Stimulated activated naive CD8-positive, alpha-beta T cell treated with anti-CD3 and anti-CD28 coated beads, Interleukin-15, Interleukin-2, amounts not matched to agents 100 ng/mL and 50 ng/mL, for 24 hours (primary cell): ENCODE measurements around the gene FAM3B.

Source experiments
- H3K27ac Mint-ChIP-seq: one replicate; pipeline ENCODE4 v1.8.0; 2021; ENCODE audit warnings: mild to moderate bottlenecking, mixed read lengths
- H3K27me3 Mint-ChIP-seq: one replicate; pipeline ENCODE4 v1.8.0; 2021; ENCODE audit warnings: mixed read lengths
- H3K36me3 Mint-ChIP-seq: one replicate; pipeline ENCODE4 v1.8.0; 2021; ENCODE audit warnings: low read depth, mixed read lengths
- H3K4me1 Mint-ChIP-seq: one replicate; pipeline ENCODE4 v1.8.0; 2021; ENCODE audit warnings: low read depth, mixed read lengths
- H3K4me3 Mint-ChIP-seq: one replicate; pipeline ENCODE4 v1.8.0; 2021; ENCODE audit warnings: mild to moderate bottlenecking, mixed read lengths
- H3K9me3 Mint-ChIP-seq: one replicate; pipeline ENCODE4 v1.8.0; 2021; ENCODE audit warnings: mixed read lengths

Gene FAM3B, protein sequence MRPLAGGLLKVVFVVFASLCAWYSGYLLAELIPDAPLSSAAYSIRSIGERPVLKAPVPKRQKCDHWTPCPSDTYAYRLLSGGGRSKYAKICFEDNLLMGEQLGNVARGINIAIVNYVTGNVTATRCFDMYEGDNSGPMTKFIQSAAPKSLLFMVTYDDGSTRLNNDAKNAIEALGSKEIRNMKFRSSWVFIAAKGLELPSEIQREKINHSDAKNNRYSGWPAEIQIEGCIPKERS

DNA sequence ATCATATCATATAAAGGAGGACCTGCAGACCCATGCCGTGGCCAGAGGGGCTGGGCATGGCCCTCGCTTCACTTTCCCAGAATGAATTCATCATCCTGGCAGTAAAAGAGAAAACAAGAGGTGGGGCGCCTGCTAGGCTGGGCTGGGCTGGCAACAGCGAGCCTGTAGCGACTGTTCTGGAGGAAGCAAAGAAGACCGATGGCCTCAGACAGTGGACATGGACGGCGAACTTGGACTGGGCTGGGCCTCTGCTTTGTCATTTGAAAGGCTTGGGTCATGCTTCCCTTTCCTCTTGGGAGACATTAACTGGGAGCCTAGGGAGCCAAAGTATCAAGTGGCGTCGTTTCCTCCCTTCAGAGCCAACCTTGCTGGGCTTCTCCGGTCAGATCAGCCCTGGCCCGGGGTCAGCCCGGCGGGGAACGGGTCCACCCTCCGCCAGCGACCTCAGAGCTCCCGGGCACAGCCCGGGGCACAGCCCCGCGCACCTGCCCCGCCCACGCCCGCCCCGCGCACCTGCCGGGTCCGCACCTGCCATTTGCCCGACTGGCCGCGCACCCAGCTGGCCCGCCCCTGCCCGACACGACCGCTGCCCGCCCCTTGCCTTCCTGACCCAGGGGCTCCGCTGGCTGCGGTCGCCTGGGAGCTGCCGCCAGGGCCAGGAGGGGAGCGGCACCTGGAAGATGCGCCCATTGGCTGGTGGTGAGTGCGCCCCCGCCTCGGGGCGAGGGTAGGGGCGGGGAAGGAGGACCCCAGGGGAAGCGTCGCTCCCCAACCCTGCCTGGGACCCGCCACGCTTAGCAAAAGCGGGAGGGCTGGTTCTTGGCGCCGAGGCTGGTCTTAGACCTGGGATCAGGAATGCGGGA lies at the start of gene FAM3B:
Gene FAM3B (plus strand): TSS at position 602 of the 863 bp plus-strand sequence. CDS start 79 bp downstream, at position 681.
- H3K4me1 Mint-ChIP-seq, result peaks cover 5% of the 10 kb centered on the region
- H3K27ac Mint-ChIP-seq, result no peak within 1 kb of the TSS
- peaks cover 36% of the 10 kb centered on the region for H3K27me3 Mint-ChIP-seq
- H3K9me3 Mint-ChIP-seq, result no peaks in the 10 kb centered on the region
- no peaks in the 10 kb centered on the region for H3K36me3 Mint-ChIP-seq
- H3K4me3 Mint-ChIP-seq, result no peak within 1 kb of the TSS

DNA sequence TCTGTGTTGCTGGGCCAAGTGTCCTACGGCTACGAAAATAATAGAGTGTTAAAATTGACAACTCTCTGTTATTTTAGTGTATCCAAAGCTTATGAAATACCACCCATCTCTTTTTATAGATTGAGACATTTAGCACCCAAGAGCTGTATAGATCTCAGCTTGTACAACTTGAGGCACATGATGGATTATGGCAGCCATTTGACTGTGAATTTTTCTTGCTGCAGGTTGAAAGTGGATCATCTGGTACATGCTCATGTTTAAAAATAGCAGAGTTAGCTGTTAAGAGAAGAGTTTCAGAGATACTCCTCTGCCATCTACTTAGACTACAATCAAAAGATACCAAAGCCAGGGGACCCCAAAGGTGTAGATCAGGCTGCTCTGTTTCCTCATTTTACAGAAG lies 49.3 kb upstream of the FAM3B start:
- H3K27me3 Mint-ChIP-seq, result peaks cover 23% of the 10 kb centered on the region
- no peak overlapping the region for H3K4me3 Mint-ChIP-seq
- no peak overlapping the region for H3K27ac Mint-ChIP-seq
- H3K36me3 Mint-ChIP-seq, result peaks cover 9% of the 10 kb centered on the region
- H3K9me3 Mint-ChIP-seq, result peaks cover 3% of the 10 kb centered on the region
- H3K4me1 Mint-ChIP-seq, result no peaks in the 10 kb centered on the region

DNA sequence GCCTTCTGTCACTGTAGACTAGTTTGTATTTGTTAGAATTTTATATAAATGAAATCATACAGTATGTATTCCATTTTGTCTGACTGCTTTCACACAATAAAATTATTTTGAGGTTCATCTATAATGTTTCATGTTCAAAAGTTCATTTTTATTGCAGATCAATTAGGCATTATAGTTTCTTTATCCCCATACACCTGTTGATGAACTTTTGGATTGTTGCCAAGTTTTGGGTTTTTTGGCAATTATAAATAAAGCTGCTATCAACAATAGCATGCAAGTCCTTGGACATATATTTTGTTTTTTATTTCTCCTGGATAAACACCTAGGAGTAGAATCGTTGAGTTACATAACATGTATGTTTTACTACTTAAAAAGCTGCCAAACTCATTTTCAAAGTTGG lies 47.1 kb upstream of the FAM3B start:
- peaks cover 13% of the 10 kb centered on the region for H3K9me3 Mint-ChIP-seq
- no peak overlapping the region for H3K27ac Mint-ChIP-seq
- H3K4me3 Mint-ChIP-seq, result no peak overlapping the region
- no peaks in the 10 kb centered on the region for H3K4me1 Mint-ChIP-seq
- peaks cover 17% of the 10 kb centered on the region for H3K27me3 Mint-ChIP-seq
- H3K36me3 Mint-ChIP-seq, result peaks cover under 1% of the 10 kb centered on the region

DNA sequence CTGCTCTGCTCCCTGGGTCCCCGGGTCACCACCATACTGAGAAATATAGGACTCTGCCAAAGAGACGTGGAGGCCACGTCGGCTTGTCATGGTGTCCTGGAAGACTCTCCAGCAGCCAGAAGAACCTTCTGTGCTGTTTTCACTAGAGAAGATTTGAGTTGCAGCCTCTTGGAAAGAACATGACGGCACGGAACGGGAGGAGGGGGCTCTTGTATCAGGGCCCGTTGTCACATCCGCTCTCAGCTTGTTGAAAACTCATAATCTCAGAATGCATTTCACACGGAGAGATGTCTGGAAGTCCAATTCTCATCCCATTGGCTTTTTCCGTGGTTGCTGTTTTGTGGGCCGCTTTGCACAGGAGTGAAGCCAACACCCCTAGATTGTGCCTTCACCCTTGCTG lies 39.4 kb upstream of the FAM3B start:
- no peak overlapping the region for H3K4me3 Mint-ChIP-seq
- no peaks in the 10 kb centered on the region for H3K36me3 Mint-ChIP-seq
- no peak overlapping the region for H3K27ac Mint-ChIP-seq
- H3K27me3 Mint-ChIP-seq, result peaks cover 8% of the 10 kb centered on the region
- H3K9me3 Mint-ChIP-seq, result peaks cover 12% of the 10 kb centered on the region
- H3K4me1 Mint-ChIP-seq, result no peaks in the 10 kb centered on the region

DNA sequence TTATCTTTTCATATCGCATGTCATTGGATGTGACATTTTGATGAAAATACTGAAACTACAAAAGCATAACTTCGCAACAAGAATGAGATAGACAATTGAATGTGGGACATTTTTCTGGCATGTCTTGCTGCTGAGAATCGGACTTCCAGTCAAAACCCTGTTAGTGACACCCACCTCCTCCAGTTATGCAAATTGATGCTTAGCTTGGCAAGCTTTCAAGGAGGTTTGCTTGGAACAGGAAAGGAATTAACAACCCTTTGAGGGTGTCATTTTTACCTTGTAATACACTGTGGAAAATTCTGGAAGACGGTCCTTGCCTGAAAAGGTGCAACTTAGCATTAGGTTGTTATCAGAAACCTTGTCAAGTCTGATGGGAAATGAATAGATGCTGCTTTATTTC lies 38.8 kb upstream of the FAM3B start:
- no peak overlapping the region for H3K27ac Mint-ChIP-seq
- H3K9me3 Mint-ChIP-seq, result peaks cover 5% of the 10 kb centered on the region
- no peaks in the 10 kb centered on the region for H3K4me1 Mint-ChIP-seq
- no peak overlapping the region for H3K4me3 Mint-ChIP-seq
- H3K27me3 Mint-ChIP-seq, result peaks cover 11% of the 10 kb centered on the region
- no peaks in the 10 kb centered on the region for H3K36me3 Mint-ChIP-seq

DNA sequence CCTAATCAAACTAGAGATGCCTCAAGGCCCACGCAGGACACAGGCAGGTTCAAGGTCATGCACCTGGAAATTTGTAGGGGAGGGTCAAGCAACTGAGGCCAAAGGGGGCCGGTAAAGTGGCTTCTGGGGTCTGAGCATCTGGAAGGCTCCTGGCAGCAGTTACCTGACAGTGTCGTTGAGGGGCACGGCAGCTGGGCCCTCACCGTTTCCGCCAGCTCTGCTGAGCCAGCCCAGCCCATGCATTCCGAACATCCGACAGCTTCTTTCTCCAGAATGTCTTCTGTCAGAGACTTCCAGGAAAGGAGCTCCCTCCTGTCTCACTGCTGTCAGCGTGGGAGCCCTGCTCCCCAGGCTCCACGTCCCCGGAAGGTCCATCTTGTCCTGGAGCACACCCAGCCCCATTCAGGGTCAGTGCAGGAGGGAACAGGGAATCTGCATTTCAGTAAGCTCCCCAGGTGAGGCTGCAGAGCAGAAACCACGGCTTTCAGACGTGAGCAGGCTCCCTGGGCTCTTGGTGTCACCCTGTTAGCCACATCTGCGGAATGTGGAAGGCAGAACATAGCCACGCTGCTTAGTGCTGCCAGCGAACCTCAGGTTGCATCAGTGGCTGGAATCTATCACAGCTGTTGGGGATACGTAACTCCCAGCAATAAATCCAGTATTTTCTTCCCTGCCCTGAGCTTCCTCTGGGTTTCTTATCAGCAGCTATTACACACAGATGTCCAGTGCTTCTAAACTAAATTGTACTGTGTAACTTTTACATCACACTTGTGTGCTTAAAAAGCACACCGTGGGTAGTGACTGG lies 36.3 kb upstream of the FAM3B start:
- Mint-ChIP-seq H3K27ac (no peak overlapping the region), H3K9me3 (no peaks in the 10 kb centered on the region), H3K27me3 (peaks cover 13% of the 10 kb centered on the region), H3K4me1 (no peaks in the 10 kb centered on the region), H3K4me3 (no peak overlapping the region), H3K36me3 (no peaks in the 10 kb centered on the region)

DNA sequence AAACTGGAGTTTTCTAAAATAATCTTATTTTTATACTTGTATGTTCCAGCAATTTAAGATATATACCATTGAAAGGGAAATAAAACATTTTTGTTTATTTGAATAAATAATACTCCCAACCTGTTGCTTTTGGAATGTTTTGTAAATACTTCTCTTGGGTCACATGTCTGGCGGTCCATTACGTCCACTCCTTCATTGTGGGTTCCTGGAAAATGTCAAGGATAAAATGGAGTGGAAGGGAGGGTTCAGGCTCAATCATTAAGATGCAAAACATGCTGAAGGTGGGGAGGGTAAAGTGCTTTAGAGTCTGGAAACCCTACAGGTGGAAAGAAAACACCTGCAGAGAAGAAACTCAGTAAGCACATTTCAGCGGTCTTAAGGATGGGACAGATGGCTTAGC lies 34.2 kb upstream of the FAM3B start:
- Mint-ChIP-seq H3K36me3 (no peaks in the 10 kb centered on the region), H3K9me3 (no peaks in the 10 kb centered on the region), H3K4me3 (no peak overlapping the region), H3K27ac (no peak overlapping the region), H3K27me3 (peaks cover 13% of the 10 kb centered on the region), H3K4me1 (no peaks in the 10 kb centered on the region)

DNA sequence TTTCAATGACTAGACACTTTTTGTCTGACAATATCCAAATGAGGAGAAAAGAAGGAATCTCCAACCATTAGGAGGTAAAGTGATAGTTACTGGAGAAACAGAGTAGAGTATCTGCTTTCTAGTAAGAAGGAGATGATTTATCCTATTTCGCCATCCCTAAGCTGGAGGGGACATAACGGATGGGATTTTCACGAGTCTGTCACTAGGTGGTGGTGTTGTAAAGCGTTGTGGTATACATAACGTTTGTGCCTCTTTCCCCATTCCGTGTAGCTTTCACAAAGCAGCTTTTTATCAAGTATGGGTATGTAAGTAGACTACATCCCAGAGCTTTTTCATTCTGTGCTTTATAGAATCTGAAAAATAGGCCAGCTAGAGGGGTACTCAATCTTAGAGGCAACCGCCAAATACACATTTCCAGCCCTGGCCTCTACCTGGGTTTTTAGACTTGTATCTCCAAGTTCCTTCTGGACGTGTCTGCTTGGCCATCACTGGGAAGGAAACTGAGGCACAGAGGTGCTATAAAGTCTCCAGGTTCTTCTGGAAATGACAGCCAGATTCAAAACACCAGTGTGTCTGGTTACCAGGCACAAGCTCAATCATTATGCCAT lies 33.3 kb upstream of the FAM3B start:
- Mint-ChIP-seq H3K36me3 (no peaks in the 10 kb centered on the region), H3K27ac (no peak overlapping the region)

DNA sequence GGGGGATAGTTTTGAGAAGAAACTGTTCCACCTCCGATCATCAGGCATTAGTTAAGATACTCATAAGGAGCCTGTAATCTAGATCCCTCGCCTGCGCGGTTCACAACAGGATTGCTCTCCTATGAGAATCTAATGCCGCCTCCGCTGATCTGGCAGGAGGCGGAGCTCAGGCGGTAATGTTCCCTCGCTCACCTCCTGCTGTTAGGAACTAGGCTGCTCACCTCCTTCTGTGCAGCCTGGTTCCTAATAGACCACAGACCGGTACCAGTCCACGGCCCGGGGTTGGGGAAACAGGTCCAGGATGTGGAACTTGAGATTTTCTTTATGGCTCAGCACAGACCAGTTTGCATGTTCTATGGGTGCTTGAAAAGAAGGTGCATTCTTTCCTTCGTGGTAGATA lies 27.2 kb upstream of the FAM3B start:
- Mint-ChIP-seq H3K27me3 (peaks cover 14% of the 10 kb centered on the region), H3K4me1 (peaks cover 4% of the 10 kb centered on the region), H3K36me3 (no peaks in the 10 kb centered on the region), H3K4me3 (no peak overlapping the region), H3K9me3 (no peaks in the 10 kb centered on the region), H3K27ac (no peak overlapping the region)

More for the DNA sequence above, 33.3 kb upstream of the FAM3B start:
- H3K9me3 Mint-ChIP-seq, result no peaks in the 10 kb centered on the region
- H3K4me1 Mint-ChIP-seq, result no peaks in the 10 kb centered on the region
- no peak overlapping the region for H3K4me3 Mint-ChIP-seq
- peaks cover 13% of the 10 kb centered on the region for H3K27me3 Mint-ChIP-seq

DNA sequence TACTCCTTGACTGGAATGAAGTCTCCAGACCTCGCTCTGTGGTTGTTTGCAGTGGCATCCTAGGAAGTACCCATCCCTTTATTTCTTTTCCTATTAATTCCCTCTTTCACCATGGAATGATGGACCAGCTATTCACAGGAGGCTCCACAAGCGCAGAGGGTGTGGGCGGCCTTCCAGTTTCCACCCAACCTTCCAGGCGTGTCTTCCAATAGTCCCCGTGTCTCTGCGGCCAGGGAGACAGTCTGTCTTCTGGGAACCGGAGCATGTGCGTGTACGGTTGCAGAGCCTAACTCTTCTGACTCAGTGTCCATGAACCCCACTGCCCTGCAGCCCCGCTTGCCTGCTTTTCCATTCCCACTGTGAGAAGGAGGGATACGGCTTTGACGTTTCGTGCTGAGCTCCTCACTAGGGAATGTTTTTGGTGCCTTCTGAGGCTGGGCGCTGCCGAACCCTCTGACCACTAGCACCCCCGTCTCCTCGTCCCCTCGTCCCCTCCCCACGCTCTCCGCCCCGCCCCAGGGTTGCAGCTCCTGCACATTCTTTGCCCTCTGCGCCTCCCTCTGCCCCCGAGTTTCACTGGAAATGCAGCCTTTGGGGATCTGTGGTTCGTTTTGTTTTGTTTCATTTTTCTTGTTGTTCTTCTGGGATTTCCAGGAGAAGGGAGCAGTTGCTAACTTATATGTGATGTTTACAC lies 26.3 kb upstream of the FAM3B start:
- H3K27ac Mint-ChIP-seq, result no peak overlapping the region

DNA sequence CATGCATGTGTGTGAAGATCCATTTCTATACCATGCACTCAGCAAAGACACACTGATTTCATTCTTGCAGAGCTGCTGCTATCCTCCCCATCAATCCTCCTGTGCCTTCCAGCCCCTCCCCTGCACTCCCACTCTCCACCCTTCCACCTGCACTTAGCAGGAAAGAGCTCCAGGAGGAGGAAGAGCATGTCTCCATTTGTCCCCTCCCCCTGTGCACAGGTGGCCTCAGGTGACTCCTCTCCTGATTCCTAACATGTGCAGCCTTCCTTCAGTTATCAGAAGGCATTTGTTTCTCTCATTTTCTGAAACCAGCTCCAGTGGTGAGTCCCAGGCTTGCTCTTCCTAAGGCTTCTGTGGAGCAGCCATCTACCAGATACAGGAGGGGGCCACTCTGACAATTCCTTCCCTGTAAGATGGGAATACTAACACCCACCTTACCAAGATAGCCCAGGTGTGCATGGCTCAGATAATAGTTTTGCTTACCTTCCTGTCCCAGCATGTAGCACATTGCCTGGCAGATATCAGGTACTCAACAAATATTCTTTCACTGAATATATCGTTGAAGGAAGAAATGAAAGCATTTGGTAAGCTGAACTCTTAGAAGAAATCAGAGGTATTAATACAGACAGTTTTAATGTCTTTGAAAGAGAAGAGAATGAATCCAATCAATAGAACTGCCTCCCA lies 21.9 kb upstream of the FAM3B start:
- Mint-ChIP-seq H3K27me3 (peaks cover 32% of the 10 kb centered on the region), H3K9me3 (no peaks in the 10 kb centered on the region), H3K27ac (no peak overlapping the region), H3K4me1 (peaks cover 4% of the 10 kb centered on the region), H3K36me3 (no peaks in the 10 kb centered on the region), H3K4me3 (no peak overlapping the region)

More for the DNA sequence above, 26.3 kb upstream of the FAM3B start:
- no peak overlapping the region for H3K4me3 Mint-ChIP-seq
- no peaks in the 10 kb centered on the region for H3K9me3 Mint-ChIP-seq
- no peaks in the 10 kb centered on the region for H3K36me3 Mint-ChIP-seq
- peaks cover 17% of the 10 kb centered on the region for H3K27me3 Mint-ChIP-seq
- peaks cover 4% of the 10 kb centered on the region for H3K4me1 Mint-ChIP-seq

DNA sequence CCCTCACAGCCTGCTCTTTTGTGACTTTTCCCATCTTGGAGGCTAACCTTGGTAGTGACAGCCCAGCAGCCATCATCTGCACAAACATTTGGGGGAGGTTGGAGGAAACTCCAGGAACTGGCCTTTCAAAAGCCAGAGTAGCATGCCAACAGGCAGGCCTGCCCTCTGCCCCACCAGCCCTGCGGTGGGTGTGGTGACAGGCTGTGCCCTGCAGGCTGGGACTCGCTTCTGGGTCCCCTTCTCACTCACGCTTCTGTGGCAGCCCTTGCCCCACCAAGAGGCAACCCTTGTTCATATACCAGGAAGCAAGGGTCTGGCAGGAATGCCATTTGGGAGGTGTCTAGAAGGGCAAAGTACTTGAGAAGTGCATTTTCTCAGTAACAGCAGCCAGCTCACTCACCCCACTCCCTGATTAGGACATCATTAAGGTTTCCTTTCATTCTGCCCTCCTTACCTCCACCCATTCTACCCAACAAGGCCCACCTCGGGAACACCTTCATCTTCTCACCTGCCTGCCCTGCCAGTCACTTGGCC lies 20.8 kb upstream of the FAM3B start:
- no peak overlapping the region for H3K27ac Mint-ChIP-seq
- no peaks in the 10 kb centered on the region for H3K36me3 Mint-ChIP-seq
- H3K27me3 Mint-ChIP-seq, result peaks cover 25% of the 10 kb centered on the region
- no peak overlapping the region for H3K4me3 Mint-ChIP-seq
- H3K4me1 Mint-ChIP-seq, result peaks cover 4% of the 10 kb centered on the region
- H3K9me3 Mint-ChIP-seq, result no peaks in the 10 kb centered on the region

DNA sequence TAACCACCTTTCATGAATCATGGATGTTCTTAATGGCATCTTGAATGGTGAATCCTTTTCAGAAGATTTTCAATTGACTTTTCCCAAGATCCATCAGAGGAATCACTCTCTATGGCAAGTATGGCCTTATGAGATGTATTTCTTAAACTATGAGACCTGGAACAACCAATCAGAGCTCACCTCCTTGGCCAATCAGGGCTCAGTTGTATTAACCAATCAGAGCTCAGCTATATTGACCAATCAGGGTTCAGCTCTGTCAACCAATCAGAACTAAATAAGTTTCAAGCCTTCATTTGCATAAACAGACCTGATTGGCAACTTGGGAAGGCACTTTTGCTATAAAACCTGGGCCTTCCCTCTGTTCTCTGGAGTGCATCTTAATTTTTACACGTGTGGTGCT lies 13.6 kb upstream of the FAM3B start:
- H3K4me3 Mint-ChIP-seq, result no peak overlapping the region
- H3K9me3 Mint-ChIP-seq, result no peaks in the 10 kb centered on the region
- no peaks in the 10 kb centered on the region for H3K4me1 Mint-ChIP-seq
- H3K27me3 Mint-ChIP-seq, result peaks cover 5% of the 10 kb centered on the region
- H3K27ac Mint-ChIP-seq, result no peak overlapping the region
- H3K36me3 Mint-ChIP-seq, result no peaks in the 10 kb centered on the region
